Hematopoietic multipotent progenitor cell (in vitro differentiated cells): ENCODE measurements around the gene PARD3. TPM values are rescaled to one million over a fixed set of nuclear protein-coding genes. Genes with fewer than 3 reads are reported as not detected.

Source experiments
- DNase-seq, 3 donors: peaks; one replicate each; pipeline ENCODE4 v3.0.0-alpha.2; 2011 to 2015; ENCODE audit warnings: low read depth in 2 of 3, low spot score in 2 of 3
- total RNA-seq: library from RNA; depleted of rRNA; stranded (reverse); fragments of >200 nt; gene quantifications from one replicate; pipeline ENCODE4 v1.2.3, GENCODE V29; 2012

The PARD3 gene
- total RNA-seq, 1 donor = 3.2 TPM

- DNase-seq = no peak
Observed at GRCh38 chr10:34699904-34700517, 115.1 kb downstream of the PARD3 start.

DNA sequence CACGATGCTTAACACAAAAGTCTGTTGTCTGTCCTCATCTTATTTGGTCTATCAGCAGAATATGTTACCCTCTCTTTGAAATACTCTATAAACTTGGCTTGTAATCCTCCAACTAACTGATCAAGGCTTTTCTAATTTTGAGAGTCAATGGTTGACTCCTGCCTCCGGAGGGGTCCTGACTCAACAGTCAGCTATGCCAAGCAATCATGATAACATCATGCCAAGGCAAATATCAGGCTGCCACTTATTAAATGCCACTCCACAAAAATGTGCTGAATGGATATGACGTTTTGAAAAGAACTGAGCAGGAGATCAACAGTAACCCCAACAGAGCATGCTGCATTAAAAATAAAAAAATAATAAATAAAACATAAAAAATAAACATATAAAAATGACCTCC is 116.1 kb downstream of the PARD3 start:
- no peak for DNase-seq

DNA sequence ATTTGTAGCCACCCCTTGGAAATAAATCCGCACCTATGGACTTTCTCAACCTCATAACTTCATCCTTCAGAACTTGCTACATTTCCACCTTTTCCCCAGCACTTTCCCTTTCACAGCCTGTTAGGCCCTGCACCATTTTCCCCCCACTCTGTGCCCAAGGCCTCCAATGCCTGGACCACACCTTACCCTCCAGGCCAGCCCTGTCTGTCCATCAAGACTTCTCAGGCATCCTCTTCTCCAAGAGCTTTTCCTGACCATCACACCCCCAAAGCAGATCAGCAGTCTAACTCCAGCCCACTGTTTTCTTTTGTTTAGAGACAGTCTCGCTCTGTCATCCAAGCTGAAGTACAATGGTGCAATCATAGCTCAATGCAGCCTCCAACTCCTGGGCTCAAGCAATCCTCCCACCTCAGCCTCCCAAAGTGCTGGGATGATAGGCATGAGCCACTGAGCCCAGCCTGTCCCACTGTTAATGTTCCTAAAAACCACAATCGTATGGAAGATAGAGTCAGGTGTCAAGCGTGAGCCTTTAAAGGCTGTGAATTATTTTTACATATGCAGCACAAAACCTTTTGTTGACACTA is 116.8 kb downstream of the PARD3 start:
- DNase-seq = no peak

DNA sequence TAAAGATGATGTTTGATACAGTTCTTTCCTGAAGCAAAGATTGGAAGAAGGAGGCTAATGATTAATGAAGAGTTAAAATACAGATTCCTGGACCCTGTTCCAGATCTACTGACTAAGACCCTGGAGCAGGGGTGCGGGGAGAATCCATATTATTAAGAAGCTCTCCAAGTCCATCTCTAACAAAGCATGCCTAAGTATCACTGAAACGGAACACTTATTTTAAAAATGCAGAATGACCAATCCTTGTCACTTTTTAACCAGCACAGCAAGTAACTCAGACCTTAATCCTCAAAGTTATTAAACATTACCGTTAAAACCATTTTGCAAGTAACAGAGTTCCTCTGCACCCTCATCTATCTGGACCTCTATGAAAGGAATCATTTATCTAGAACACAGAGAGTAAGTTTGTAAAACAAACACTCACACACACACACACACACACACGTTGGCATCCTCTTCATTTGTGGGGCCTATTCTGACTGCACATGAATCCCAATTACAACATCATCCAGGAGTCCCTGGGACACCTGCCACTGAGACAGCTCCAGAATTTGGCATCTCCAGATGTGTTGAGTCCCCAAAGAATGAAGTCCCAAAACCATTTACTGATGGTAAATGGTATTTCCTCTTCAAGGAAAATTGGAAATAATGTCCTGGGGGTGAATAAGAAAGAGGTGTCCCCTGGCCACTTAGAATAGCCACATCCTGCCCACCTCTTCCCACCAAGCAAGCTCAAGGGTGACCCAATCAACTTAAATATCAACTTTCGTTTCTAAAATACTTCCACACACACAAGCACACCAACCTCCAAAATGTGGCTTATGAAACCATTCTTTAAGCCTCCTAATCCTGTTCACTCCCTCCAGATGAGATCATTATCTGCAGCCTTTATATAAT is 117.5 kb downstream of the PARD3 start:
- no peak for DNase-seq

DNA sequence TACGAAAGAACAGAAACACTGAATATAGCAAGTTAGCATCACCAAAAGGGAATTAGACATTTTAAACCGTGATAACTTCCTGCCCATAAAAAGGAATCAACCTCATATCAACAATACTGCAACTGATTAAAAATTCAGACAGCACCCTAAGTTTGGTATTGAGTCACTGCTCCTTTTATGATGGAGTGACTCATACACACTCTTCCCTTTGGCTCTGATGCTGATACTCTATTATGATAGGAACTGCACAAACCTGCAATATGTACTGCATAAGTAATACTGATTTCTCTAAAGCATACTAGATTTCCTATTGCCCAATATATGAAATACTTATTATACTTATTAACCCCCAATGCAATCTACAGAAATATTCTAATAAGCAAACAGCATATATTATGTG is 118.7 kb downstream of the PARD3 start:
- no peak for DNase-seq

DNA sequence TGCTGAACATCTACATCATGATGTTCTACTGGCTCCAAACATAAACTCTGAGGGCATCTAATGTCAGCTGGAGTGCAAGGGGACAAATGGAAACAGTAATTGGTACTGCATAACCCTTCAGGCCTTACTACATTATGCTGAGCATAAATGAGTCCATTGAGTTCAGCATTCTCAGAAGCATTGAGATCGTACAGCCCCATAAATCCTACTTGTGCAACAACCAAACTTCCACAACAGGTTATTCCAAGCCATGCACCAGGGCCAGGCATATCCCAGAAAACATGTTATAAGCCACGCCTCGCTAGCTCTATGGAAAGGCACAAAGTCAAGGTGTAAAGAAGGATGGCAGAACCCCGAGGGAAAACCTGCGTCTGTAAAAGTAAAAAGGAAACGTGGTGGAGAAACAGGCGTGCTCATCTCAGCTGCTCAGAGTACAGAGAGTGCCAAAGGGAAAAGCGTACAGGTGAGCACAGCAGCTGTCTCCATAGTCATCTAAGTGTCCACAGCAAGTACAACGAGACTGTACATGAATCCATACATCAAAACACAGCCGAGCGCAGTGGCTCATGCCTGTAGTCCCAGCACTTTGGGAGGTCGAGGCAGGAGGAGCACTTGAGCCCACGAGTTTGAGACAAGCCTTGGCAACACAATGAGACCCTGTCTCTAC is 124.6 kb downstream of the PARD3 start:
- no peak for DNase-seq

- no peak for DNase-seq
Observed at GRCh38 chr10:34689053-34689452, 126.0 kb downstream of the PARD3 start.

DNA sequence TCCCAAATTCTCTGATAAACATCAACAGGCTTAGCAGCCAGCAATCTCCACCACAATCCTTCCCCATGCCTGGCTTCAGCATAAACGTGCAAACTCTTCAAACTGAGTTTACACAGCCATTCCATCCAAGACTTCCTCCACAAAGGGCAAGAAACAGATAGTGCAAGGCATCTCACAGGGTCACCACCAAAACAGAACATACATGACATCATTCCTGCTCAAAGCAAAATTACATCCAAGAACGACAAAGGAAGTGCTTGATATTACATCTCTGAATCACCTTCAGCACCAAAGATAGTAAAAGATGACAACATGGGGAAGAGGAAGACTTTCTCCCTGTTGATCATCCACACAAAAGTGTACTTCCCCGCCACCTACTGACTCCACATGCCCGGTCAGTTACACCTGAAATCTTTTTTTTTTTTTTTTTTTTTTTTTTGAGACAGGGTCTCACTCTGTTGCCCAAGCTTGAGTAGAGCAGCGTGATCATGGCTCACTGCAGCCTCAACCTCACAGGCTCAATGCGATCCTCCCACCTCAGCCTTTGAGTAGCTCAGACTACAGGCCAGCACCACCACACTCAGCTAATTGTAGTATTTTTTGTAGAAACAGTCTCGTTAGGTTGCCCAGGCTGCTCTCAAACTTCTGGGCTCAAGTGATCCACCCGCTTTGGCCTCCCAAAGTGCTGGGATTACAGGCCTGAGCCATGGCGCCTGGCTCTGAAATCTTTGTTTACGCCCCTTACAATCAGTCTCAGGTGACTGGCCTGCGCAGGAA is 127.5 kb downstream of the PARD3 start:
- DNase-seq = no peak

DNA sequence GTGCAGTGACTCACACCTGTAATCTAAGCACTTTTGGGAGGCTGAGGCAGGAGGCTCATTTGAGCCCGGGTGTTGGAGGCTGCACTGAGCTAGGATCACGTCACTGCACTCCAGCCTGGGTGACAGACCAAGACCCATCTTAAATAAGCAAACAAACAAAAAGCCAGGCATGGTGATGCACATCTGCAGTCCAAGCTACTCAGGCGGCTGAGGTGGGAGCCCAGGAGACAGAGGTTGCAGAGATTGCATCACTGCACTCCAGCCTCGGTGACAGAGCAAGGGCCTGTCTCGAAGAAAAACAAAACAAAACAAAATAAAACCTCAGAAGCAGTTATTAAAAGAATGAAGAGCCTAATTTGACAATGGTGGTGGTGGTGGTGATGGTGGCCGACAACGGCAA is 132.5 kb downstream of the PARD3 start:
- no peak for DNase-seq

- DNase-seq = no peak
Observed at GRCh38 chr10:34681933-34682332, 133.2 kb downstream of the PARD3 start.

- DNase-seq = no peak
Observed at GRCh38 chr10:34679177-34679576, 135.9 kb downstream of the PARD3 start.

GRCh38 chr10:34677591-34677990 is 137.5 kb downstream of the PARD3 start:
- peak in 1 of 3 donors; percentile 12 for DNase-seq

- DNase-seq = no peak
Observed at GRCh38 chr10:34677132-34677531, 138.0 kb downstream of the PARD3 start.

DNA sequence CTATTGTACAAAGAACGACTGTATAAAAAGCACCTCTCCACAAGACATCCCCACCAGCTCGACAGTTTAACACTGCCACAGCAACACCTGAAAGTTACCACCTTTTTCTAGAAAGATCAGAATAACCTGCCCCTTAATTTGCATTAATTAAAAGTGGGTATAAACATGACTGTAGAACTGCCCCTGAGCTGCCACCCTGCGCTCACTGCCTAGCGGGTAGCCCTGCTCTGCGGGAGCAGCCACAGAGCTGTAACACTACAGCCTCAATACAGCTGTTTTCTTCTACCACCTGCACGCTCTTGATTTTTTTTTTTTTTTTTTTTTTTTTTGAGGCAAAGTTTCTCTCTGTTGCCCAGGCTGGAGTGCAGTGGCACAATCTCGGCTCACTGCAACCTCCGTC is 140.9 kb downstream of the PARD3 start:
- DNase-seq = no peak

DNA sequence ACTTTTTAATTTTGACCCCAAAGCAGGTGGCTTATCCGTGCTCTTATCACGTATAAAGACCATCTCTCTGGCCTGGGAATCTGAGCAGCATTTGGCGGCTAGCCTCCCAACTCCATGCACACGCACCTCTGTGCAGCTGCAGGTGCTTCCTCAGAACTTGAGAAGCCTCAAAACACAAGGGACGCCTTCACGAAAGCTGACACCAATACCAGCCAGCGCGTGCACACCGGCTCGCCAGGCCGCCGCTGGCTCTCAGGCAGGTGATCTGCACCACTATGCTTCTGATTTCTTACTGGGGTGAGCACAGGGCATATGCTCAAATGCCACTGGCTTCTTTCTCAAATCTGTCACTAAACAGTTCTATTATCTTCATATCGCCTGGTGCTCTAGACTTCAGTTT is 145.0 kb downstream of the PARD3 start:
- DNase-seq = no peak

- DNase-seq = no peak
Observed at GRCh38 chr10:34669079-34669478, 146.0 kb downstream of the PARD3 start.

DNA sequence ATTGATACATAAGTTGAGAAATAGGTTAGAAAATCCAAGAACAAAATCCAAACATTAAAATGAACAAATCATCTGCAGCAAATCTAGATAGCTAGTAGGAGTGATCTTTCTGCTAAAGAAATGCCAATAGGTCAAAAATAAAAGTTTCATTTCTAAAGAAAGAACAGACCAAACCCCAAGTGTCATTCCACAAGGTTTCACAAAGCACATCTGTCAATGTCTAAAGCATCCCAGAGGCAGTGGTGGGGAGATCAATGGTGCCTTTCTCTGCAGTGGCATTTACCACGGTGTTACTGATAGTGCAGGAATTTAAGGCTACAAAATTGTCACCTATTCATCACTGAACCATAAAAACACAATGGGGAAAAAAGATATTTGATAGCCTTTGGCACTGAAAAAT is 147.9 kb downstream of the PARD3 start:
- DNase-seq = no peak

DNA sequence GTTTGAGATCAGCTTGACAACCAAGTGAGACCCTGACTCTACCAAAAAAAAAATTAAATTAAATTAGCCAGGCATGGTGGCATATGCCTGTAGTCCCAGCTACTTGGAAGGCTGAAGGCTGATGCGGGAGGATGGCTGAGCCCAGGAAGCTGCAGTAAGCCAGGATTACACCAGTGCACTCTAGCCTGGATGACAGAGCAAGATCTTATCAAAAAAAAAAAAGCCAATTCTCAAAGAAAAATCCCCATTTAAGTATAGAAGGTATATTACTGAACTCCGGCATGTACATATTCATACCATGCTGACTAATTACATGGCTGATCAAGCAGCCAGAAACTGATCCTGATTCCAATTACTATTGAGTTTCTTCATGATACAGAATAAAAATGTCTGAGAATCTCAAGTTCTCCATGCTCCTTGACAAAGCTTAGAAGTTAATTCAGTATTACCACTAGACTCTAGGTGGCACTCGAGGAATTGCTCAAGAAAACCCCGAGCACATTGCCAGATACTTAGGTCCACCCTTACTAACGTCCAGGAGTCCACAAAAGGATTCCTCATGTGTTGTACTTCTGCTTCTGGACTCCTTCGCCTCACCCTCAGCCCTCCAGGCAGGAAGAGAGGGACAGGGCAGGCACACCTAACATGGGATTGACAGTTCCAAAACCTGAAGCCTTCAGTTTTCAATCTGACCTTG is 148.9 kb downstream of the PARD3 start:
- peak in 2 of 3 donors; percentile 53 to 69 for DNase-seq

DNA sequence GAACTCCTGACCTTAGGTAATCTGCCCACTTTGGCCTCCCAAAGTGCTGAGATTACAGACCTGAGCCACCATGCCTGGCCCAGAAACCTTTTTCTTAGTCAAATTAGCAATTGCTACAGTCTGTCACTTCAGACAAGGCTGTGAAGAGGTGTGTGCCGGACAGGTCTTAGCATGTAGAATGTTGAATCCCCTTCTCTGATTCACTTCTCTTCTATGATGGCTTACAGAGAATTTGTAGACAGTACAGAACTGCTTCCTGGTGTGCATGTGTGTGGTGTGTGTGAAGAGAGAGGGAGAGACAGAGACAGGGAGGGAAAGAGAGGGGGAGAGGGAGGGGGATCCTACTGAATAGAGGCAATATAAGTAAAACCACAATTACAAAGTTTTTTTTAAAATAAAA is 150.4 kb downstream of the PARD3 start:
- no peak for DNase-seq

- DNase-seq = no peak
Observed at GRCh38 chr10:34661580-34661979, 153.5 kb downstream of the PARD3 start.
